C4-2B (cell line): ENCODE results near the gene TMPRSS13.

Experiments used
- H3K27ac ChIP-seq: fragments of 450-650 bp; 2 replicates; pipeline ENCODE4 v1.5.1; 2017
- ZFX ChIP-seq: fragments of 450-650 bp; IDR thresholded peaks from 2 replicates; pipeline ENCODE4 v1.6.1; 2017
- TF ChIP-seq, protein P1 (sequence below): fragments of 450-650 bp; conservative IDR thresholded peaks from 2 replicates; pipeline ENCODE4 v1.5.1; 2017; ENCODE audit warnings: mild to moderate bottlenecking

The TMPRSS13 gene

DNA sequence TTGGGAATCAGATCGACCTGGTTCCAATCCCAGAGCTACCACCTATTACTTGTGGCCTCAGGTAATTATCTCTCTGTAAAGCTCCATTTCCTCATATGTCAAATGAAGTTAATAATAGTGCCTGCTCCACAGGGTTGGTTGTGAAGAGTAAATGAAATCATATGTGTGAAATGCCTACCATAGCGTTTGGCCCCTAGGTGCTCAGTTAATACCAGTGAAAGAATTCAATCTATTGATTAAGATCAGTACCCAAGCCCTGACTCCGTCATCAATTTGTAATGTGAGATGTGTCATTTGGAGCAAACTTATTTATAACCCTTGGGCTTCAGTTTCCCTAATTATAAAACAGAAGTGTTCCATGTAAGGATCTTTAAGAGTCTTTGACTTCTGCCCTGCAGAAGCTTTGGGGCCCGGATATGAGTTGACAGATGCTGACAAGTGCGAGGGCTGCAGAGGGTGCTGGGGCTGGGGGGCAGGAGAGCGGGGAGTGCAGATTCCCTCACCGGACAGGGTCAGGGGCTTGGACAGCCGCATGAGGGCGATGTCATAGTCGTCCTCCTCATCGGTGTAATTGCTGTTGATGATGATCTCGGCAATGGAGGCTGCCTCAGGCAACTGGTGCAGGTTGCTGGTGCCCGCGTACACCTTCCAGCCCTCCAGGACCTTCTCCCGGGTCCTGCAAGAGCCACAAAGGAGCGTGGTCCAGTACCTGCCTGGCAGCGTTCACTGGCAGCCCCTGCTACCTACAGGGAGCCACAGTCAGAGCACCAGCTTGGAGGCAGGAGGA is 20.9 kb downstream of the TMPRSS13 start:
- H3K27ac ChIP-seq, result peak overlapping the region; percentile 75; the same call in 1 of the 2 replicates
- TF ChIP-seq, protein P1, sequence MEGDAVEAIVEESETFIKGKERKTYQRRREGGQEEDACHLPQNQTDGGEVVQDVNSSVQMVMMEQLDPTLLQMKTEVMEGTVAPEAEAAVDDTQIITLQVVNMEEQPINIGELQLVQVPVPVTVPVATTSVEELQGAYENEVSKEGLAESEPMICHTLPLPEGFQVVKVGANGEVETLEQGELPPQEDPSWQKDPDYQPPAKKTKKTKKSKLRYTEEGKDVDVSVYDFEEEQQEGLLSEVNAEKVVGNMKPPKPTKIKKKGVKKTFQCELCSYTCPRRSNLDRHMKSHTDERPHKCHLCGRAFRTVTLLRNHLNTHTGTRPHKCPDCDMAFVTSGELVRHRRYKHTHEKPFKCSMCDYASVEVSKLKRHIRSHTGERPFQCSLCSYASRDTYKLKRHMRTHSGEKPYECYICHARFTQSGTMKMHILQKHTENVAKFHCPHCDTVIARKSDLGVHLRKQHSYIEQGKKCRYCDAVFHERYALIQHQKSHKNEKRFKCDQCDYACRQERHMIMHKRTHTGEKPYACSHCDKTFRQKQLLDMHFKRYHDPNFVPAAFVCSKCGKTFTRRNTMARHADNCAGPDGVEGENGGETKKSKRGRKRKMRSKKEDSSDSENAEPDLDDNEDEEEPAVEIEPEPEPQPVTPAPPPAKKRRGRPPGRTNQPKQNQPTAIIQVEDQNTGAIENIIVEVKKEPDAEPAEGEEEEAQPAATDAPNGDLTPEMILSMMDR, result no peak
- no peak for TF ChIP-seq ZFX

DNA sequence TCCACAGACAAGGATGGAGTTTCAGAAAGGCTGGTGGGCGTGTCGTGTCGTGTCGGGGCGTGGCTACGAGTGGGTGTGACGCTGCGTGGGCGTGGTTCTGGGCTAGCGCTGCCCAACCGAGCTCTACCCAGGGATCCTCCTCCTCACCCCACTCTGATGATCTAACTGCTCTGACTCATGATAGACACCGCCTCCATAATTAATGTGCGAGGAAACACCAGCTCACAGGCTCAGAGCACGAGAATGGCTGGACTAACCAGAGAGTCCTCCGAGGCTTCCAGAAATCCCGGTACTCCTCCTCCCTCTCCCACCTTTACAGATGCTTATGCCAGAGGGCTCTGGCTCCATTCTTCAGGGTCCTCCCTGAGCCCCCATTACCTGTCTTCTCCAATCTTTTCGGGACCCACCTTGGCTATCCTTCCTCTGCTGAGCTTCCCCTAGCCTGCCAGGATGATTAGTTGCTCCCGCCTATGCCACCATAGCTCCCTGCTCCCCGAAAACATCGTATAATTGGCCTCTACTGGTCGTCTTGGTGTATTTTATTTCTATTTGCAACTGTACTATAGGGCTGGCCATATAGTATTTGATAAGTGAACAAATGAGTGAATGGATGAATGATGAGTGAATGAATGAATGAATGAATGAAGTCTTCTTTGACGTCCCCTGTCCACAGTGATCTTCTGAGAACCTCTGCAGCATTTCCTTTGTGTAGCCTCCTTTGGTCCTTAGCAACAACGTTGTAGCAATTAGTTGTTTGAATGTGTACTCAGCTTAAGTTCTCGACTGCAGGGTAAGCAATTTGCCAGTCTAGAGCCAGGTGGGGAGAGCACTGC is 21.7 kb downstream of the TMPRSS13 start:
- H3K27ac ChIP-seq, result peak overlapping the region; percentile 75
- no peak for TF ChIP-seq ZFX
- TF ChIP-seq, protein P1, result no peak

DNA sequence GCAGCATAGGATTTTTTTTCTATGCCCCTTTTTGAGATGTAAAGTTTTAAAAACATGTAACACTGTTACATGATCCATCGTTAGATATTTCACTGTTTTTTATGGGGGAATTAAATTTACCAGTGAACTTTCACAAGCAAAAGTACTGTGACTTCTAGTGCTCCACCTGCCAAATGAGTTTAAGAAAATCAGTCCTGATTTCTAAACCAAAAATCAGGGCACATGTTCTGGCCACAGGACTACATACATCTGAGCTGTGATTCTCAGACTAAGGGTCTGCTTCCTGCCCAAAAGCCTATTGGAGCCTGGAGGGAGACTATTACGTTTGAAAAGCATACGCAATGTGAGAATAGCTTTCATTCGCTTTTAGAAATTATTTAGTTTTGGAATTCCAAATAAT is 22.5 kb downstream of the TMPRSS13 start:
- TF ChIP-seq ZFX, result no peak
- TF ChIP-seq, protein P1, result no peak

DNA sequence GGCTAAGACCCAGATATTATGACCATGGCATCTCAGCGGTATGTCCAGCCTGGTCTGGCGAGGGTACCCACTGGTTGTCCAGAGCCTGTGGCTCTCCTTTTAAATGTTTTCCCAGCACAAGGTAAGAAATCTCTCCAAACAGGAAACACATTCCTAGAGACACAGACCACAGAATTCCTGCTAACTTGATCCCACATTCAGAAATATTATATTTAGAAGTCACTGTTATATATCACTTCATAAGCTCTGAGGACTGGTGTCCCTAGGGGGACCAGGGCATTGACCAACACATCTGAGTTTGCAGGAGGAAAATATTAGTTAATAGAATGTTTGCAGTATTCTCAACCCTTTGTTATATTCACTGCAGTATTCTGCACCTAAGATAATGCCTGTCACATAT is 23.1 kb downstream of the TMPRSS13 start:
- H3K27ac ChIP-seq, result no peak overlapping the region
- no peak for TF ChIP-seq ZFX
- TF ChIP-seq, protein P1, result no peak

More for the DNA sequence above, 22.5 kb downstream of the TMPRSS13 start:
- H3K27ac ChIP-seq, result no peak overlapping the region

DNA sequence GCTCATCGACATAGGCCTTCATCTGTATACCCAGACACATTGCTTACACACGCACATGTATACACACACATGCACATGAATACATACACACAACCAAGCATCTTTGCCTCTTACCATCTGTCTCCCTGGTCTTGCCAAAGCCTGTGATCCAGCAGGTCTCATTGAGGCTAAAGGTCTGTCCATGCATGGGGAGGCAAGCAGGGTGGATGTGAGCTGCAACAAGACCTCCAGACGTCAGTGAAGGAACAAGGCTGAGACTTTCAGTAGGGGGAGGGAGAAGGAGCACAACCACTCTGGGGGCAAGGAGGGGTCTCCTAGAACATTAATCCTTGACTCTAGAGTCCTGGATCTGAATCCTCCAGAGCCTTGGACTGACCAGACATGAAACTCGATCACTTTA is 23.7 kb downstream of the TMPRSS13 start:
- no peak overlapping the region for H3K27ac ChIP-seq
- TF ChIP-seq ZFX, result no peak
- TF ChIP-seq, protein P1, result no peak

DNA sequence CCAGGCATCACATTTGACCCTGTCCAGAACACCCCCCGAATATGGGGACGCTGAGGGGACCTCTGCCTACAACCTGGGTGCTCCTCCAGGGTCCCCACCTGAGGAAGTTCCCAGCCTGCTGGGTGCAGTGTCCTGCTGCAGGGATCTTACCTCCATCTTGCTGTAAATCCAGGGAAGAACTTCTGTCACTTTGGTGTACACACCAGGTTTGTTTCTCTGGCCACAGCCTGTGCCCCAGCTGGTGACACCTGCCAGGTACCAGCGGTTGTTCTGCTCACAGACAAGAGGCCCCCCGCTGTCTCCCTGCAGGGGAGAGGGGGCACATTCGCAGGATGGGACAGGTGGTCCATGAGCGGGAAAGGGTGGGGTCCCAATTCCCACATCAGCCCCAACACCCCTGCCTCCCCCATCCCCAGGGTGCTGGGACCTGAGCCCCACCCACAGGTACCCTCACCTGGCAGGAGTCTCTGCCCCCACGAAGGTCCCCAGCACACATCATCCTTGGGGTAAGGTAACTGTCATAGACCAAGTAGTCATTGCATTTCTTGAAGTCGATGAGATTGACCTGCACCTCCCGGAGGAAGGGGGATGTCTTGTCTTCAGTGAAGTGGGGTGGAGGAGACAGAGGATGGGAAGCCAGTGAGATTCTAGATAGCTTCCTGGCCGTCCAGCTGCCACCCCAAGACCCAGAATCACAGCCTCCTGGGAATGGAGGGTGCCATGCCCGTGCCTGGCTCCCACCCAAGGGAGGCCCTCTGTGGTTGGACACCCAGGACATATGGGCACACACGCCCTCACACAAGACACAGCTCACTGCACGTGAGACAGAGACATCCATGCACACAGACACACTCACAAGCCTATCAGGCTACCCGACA is 25.5 kb downstream of the TMPRSS13 start:
- H3K27ac ChIP-seq, result no peak overlapping the region
- TF ChIP-seq ZFX, result no peak
- TF ChIP-seq, protein P1, result no peak
